K562 (cell line): Measurements from ENCODE around the gene TLCD5. TPM values are rescaled to one million over a fixed set of nuclear protein-coding genes. Genes with fewer than 3 reads are reported as not detected.

Experiments
- E2F1 ChIP-seq: sonication (generic); formaldehyde crosslinking; IDR thresholded peaks from 2 replicates; pipeline ENCODE4 v1.8.1; 2023; ENCODE audit warnings: mild to moderate bottlenecking, missing genetic modification reagents, moderate library complexity
- ELF2 ChIP-seq: fragments of 250-450 bp; sonication (Bioruptor Pico); IDR thresholded peaks from 2 replicates; pipeline ENCODE4 v1.5.0; 2021; ENCODE audit warnings: mild to moderate bottlenecking
- ESRRA ChIP-seq: fragments of 450-650 bp; IDR thresholded peaks from 2 replicates; pipeline ENCODE4 v1.6.1; 2014; ENCODE audit warnings: low read depth, mild to moderate bottlenecking, moderate library complexity, borderline replicate concordance
- HDAC6 ChIP-seq: IDR thresholded peaks from 2 replicates; pipeline ENCODE4 v1.6.1; 2012; ENCODE audit warnings: low read depth, mild to moderate bottlenecking, control low read depth, inconsistent platforms, low read length, moderate library complexity
- MCM7 ChIP-seq, 2 experiments: fragments of 450-650 bp; IDR thresholded peaks; 2 replicates each; pipeline ENCODE4 v1.6.1; 2016 to 2018
- MYBL2 ChIP-seq, 2 experiments: fragments of 450-650 bp in 1 of 2; sonication (generic) in 1 of 2; formaldehyde crosslinking in 1 of 2; IDR thresholded peaks; 2 replicates each; pipeline versions ENCODE4 v1.6.1 to v1.8.1; 2017 to 2022; ENCODE audit warnings: borderline replicate concordance in 1 of 2, inconsistent platforms in 1 of 2, low read depth in 1 of 2, mild to moderate bottlenecking in 1 of 2, missing genetic modification reagents in 1 of 2, moderate library complexity in 1 of 2
- SAFB2 ChIP-seq: fragments of 200-400 bp; formaldehyde crosslinking; IDR thresholded peaks from 2 replicates; pipeline ENCODE4 v1.6.1; 2018; ENCODE audit warnings: borderline replicate concordance, low read length, low read depth, moderate library complexity; ENCODE audit not compliant: severe bottlenecking
- SMAD3 ChIP-seq: fragments of 450-650 bp; formaldehyde crosslinking; conservative IDR thresholded peaks from 2 replicates; pipeline ENCODE4 v1.4.0; 2020; ENCODE audit warnings: mild to moderate bottlenecking
- SMAD4 ChIP-seq: fragments of 250-450 bp; sonication (Bioruptor Pico); conservative IDR thresholded peaks from 2 replicates; pipeline ENCODE4 v1.8.0; 2021; ENCODE audit warnings: inconsistent platforms, mild to moderate bottlenecking, moderate library complexity
- ZSCAN29 ChIP-seq: fragments of 450-650 bp; IDR thresholded peaks from 2 replicates; pipeline ENCODE4 v1.6.1; 2017
- polyA plus RNA-seq, 8 experiments: library from polyadenylated mRNA; depleted of rRNA in 4 of 8; stranded (reverse) in 5 of 8; unstranded in 3 of 8; fragments of >200 nt; fragmentation: Nextera tagmentation in 2 of 8; fragmentation: Illumina TruSeq in 1 of 8; extraction: Ambion mirVana in 2 of 8; extraction: Trizol in 1 of 8; gene quantifications; 2 replicates each; pipeline versions ENCODE4 v1.2.1 to v1.2.3, GENCODE V29; 2011 to 2014; ENCODE audit warnings: inconsistent platforms in 1 of 8, missing spikeins in 1 of 8
- total RNA-seq, 7 experiments: library from RNA; depleted of rRNA in 6 of 7; stranded (reverse); fragments of >200 nt in 6 of 7; fragmentation: Illumina TruSeq in 2 of 7; extraction: Trizol in 2 of 7; gene quantifications; 2 replicates each; pipeline versions ENCODE4 v1.2.1 to v1.2.3, GENCODE V29; 2011 to 2021; ENCODE audit warnings: low replicate concordance in 1 of 7
- TF ChIP-seq, protein P1 (sequence below): fragments of 450-650 bp; IDR thresholded peaks from 2 replicates; pipeline ENCODE4 v1.6.1; 2017; ENCODE audit warnings: antibody characterized with exemption, mild to moderate bottlenecking
- TF ChIP-seq, protein P2 (sequence below), 2 experiments: IDR thresholded peaks in 1 of 2; conservative IDR thresholded peaks in 1 of 2; 2 replicates each; pipeline ENCODE4 v1.6.1; 2016; ENCODE audit warnings: low read depth in 2 of 2, mild to moderate bottlenecking in 1 of 2, missing compliant biosample characterization in 1 of 2, missing genetic modification characterization in 1 of 2, moderate library complexity in 1 of 2
- TF ChIP-seq, protein P3 (sequence below): sonication (generic); formaldehyde crosslinking; IDR thresholded peaks from 2 replicates; pipeline ENCODE4 v1.8.0; 2022; ENCODE audit warnings: mild to moderate bottlenecking, missing genetic modification reagents

TLCD5 gene
- total and polyA plus RNA-seq, 9 of the 15 experiments (the other 6 are each of a cell fraction or from before 2014, with no cell fraction given): 0.94 to 5.1 (median 1.6) TPM

GRCh38 chr11:120335908-120336640 is 11.0 kb downstream of the TLCD5 start, which contains the start of gene ARHGEF12 (continued):
- TF ChIP-seq, protein P1, sequence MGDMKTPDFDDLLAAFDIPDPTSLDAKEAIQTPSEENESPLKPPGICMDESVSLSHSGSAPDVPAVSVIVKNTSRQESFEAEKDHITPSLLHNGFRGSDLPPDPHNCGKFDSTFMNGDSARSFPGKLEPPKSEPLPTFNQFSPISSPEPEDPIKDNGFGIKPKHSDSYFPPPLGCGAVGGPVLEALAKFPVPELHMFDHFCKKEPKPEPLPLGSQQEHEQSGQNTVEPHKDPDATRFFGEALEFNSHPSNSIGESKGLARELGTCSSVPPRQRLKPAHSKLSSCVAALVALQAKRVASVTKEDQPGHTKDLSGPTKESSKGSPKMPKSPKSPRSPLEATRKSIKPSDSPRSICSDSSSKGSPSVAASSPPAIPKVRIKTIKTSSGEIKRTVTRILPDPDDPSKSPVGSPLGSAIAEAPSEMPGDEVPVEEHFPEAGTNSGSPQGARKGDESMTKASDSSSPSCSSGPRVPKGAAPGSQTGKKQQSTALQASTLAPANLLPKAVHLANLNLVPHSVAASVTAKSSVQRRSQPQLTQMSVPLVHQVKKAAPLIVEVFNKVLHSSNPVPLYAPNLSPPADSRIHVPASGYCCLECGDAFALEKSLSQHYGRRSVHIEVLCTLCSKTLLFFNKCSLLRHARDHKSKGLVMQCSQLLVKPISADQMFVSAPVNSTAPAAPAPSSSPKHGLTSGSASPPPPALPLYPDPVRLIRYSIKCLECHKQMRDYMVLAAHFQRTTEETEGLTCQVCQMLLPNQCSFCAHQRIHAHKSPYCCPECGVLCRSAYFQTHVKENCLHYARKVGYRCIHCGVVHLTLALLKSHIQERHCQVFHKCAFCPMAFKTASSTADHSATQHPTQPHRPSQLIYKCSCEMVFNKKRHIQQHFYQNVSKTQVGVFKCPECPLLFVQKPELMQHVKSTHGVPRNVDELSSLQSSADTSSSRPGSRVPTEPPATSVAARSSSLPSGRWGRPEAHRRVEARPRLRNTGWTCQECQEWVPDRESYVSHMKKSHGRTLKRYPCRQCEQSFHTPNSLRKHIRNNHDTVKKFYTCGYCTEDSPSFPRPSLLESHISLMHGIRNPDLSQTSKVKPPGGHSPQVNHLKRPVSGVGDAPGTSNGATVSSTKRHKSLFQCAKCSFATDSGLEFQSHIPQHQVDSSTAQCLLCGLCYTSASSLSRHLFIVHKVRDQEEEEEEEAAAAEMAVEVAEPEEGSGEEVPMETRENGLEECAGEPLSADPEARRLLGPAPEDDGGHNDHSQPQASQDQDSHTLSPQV: peak; percentile 54
- TF ChIP-seq SMAD3 (CRISPR knock-in tag): peak; percentile 56; the same call in 1 of the 2 replicates
- TF ChIP-seq ESRRA: peak; percentile 65; the same call in 1 of the 2 replicates
- TF ChIP-seq ZSCAN29: no peak
- TF ChIP-seq MYBL2 (IDR thresholded peaks at IDR 0.05; ENCODE audit: low read depth): no peak; the same call in 1 of the 2 replicates
- TF ChIP-seq MYBL2 (CRISPR knock-in tag; IDR thresholded peaks at IDR 0.05; ENCODE audit: borderline replicate concordance): no peak
- TF ChIP-seq ELF2: peak; percentile 51; the same call in 1 of the 2 replicates
- peak; percentile 90 for TF ChIP-seq SMAD4
- TF ChIP-seq, protein P2, sequence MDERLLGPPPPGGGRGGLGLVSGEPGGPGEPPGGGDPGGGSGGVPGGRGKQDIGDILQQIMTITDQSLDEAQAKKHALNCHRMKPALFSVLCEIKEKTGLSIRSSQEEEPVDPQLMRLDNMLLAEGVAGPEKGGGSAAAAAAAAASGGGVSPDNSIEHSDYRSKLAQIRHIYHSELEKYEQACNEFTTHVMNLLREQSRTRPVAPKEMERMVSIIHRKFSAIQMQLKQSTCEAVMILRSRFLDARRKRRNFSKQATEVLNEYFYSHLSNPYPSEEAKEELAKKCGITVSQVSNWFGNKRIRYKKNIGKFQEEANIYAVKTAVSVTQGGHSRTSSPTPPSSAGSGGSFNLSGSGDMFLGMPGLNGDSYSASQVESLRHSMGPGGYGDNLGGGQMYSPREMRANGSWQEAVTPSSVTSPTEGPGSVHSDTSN (CRISPR knock-in tag; IDR thresholded peaks at IDR 0.05; ENCODE audit: low read depth): no peak
- TF ChIP-seq, protein P2 (tag; conservative IDR thresholded peaks at IDR 0.05; ENCODE audit: low read depth): no peak
- TF ChIP-seq MCM7 (IDR thresholded peaks at IDR 0.05): no peak
- TF ChIP-seq, protein P3, sequence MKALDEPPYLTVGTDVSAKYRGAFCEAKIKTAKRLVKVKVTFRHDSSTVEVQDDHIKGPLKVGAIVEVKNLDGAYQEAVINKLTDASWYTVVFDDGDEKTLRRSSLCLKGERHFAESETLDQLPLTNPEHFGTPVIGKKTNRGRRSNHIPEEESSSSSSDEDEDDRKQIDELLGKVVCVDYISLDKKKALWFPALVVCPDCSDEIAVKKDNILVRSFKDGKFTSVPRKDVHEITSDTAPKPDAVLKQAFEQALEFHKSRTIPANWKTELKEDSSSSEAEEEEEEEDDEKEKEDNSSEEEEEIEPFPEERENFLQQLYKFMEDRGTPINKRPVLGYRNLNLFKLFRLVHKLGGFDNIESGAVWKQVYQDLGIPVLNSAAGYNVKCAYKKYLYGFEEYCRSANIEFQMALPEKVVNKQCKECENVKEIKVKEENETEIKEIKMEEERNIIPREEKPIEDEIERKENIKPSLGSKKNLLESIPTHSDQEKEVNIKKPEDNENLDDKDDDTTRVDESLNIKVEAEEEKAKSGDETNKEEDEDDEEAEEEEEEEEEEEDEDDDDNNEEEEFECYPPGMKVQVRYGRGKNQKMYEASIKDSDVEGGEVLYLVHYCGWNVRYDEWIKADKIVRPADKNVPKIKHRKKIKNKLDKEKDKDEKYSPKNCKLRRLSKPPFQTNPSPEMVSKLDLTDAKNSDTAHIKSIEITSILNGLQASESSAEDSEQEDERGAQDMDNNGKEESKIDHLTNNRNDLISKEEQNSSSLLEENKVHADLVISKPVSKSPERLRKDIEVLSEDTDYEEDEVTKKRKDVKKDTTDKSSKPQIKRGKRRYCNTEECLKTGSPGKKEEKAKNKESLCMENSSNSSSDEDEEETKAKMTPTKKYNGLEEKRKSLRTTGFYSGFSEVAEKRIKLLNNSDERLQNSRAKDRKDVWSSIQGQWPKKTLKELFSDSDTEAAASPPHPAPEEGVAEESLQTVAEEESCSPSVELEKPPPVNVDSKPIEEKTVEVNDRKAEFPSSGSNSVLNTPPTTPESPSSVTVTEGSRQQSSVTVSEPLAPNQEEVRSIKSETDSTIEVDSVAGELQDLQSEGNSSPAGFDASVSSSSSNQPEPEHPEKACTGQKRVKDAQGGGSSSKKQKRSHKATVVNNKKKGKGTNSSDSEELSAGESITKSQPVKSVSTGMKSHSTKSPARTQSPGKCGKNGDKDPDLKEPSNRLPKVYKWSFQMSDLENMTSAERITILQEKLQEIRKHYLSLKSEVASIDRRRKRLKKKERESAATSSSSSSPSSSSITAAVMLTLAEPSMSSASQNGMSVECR (CRISPR knock-in tag): no peak
- TF ChIP-seq SAFB2: no peak
- TF ChIP-seq HDAC6: no peak
- TF ChIP-seq E2F1: no peak
